Activated CD8-positive, alpha-beta memory T cell treated with anti-CD3 and anti-CD28 coated beads for 24 hours (primary cell): ENCODE data around the gene KANK3.
"Not testable (repeated sequence)": the region's sequence is repeated elsewhere in the genome, so short reads cannot be mapped to it uniquely, and the experiment has no call there.

Experiments
- DNase-seq: peaks from one replicate; pipeline ENCODE4 v3.0.0-alpha.2; 2020

KANK3 gene

GRCh38 chr19:8342684-8343482 lies at the start of gene KANK3:
Gene KANK3 (minus strand): TSS chr19:8343262. CDS start chr19:8337828, 5,434 bp downstream.
- DNase-seq = peak; percentile 98

GRCh38 chr19:8392017-8392591 lies 49.0 kb upstream of the KANK3 start:
- no peak for DNase-seq

- DNase-seq = no peak
These were observed 48.3 kb upstream of the KANK3 start for GRCh38 chr19:8391198-8392016.

GRCh38 chr19:8390617-8390981 lies 47.5 kb upstream of the KANK3 start:
- DNase-seq = peak; percentile 96

GRCh38 chr19:8389891-8390616 lies 47.0 kb upstream of the KANK3 start, which contains the start of gene RAB11B:
Gene RAB11B (plus strand): TSS chr19:8390360. CDS start chr19:8390417, 57 bp downstream.
- DNase-seq = peak; percentile 99

- no peak for DNase-seq
These were observed 45.5 kb upstream of the KANK3 start for GRCh38 chr19:8388612-8388958.

GRCh38 chr19:8387688-8388611 lies 44.9 kb upstream of the KANK3 start:
- DNase-seq = no peak

- no peak for DNase-seq
These were observed 43.9 kb upstream of the KANK3 start for GRCh38 chr19:8386990-8387389.

GRCh38 chr19:8386419-8386818 lies 43.4 kb upstream of the KANK3 start:
- DNase-seq = not testable (repeated sequence)

- not testable (repeated sequence) for DNase-seq
These were observed 42.5 kb upstream of the KANK3 start for GRCh38 chr19:8385566-8385965.

- not testable (repeated sequence) for DNase-seq
These were observed 42.0 kb upstream of the KANK3 start for GRCh38 chr19:8385103-8385502.

- DNase-seq = not testable (repeated sequence)
These were observed 41.5 kb upstream of the KANK3 start for GRCh38 chr19:8384569-8384968.

GRCh38 chr19:8379156-8379891 lies 36.3 kb upstream of the KANK3 start:
- DNase-seq = not testable (repeated sequence)

GRCh38 chr19:8377598-8377997 lies 34.5 kb upstream of the KANK3 start:
- no peak for DNase-seq

- not testable (repeated sequence) for DNase-seq
These were observed 33.4 kb upstream of the KANK3 start for GRCh38 chr19:8376373-8376974.

GRCh38 chr19:8375766-8376165 lies 32.7 kb upstream of the KANK3 start:
- DNase-seq = not testable (repeated sequence)

GRCh38 chr19:8373867-8374813 lies 31.1 kb upstream of the KANK3 start:
- no peak for DNase-seq

GRCh38 chr19:8371011-8371804 lies 28.1 kb upstream of the KANK3 start:
- no peak for DNase-seq
